AG04450 (cell line): ENCODE measurements around the gene SLC2A3. TPM values are rescaled to one million over a fixed set of nuclear protein-coding genes. Genes with fewer than 3 reads are reported as not detected.
"Not testable (repeated sequence)": the region's sequence is repeated elsewhere in the genome, so short reads cannot be mapped to it uniquely, and the experiment has no call there.

ENCODE experiments used
- CTCF ChIA-PET: fragments of 300-600, 350-600 bp; formaldehyde crosslinking; extraction: SDS; loops from one replicate; lab custom pipeline; 2022; ENCODE audit warnings: antibody characterized with exemption, inconsistent platforms; lab: Charles Lee
- POLR2A ChIA-PET: fragments of 350-600 bp; formaldehyde crosslinking; extraction: SDS; loops from one replicate; lab custom pipeline; 2021; ENCODE audit warnings: antibody characterized with exemption, inconsistent platforms; lab: Yijun Ruan, JAX
- DNase-seq: peaks from one replicate; pipeline ENCODE4 v3.0.0-alpha.2; 2011; ENCODE audit warnings: low read depth, low spot score
- H3K27ac ChIP-seq: one replicate; pipeline ENCODE4 v1.5.1; 2012; ENCODE audit warnings: low read depth, low read length, control low read depth
- H3K27me3 ChIP-seq: one replicate; pipeline ENCODE4 v1.6.0; 2012; ENCODE audit warnings: low read length; ENCODE audit not compliant: control insufficient read depth, insufficient read depth
- H3K4me3 ChIP-seq: 2 replicates; pipeline ENCODE4 v1.5.1; 2011; ENCODE audit warnings: mild to moderate bottlenecking, low read depth, low read length, control low read depth
- H3K9me3 ChIP-seq: 2 replicates; pipeline ENCODE4 v1.5.1; 2012; ENCODE audit warnings: low read length; ENCODE audit not compliant: control insufficient read depth, insufficient read depth
- CTCF ChIP-seq: IDR thresholded peaks from 2 replicates; pipeline ENCODE4 v1.5.1; 2011; ENCODE audit warnings: low read depth, low read length, control low read depth, inconsistent platforms
- polyA plus RNA-seq: library from polyadenylated mRNA; depleted of rRNA; stranded (reverse); fragments of >200 nt; gene quantifications from 2 replicates; pipeline ENCODE4 v1.2.3, GENCODE V29; 2011

The SLC2A3 gene
- polyA plus RNA-seq, 1 experiment: 58.5 TPM

GRCh38 chr12:7899755-7900154, 36.2 kb downstream of the SLC2A3 start:
- peak; percentile 16 for DNase-seq
- no peak overlapping the region for H3K4me3 ChIP-seq
- no peaks in the 10 kb centered on the region for H3K27me3 ChIP-seq
- no peaks in the 10 kb centered on the region for H3K9me3 ChIP-seq
- no peak for TF ChIP-seq CTCF
- ChIA-PET CTCF (interaction anchor here (0.6 to 1.4 kb wide), 3 partner anchors 33 to 57 kb away, joined by 3 to 6 read pairs (median 5); no protein-coding TSS in a partner anchor), POLR2A (no interaction called here)
- no peak overlapping the region for H3K27ac ChIP-seq

GRCh38 chr12:7896726-7897125, 39.3 kb downstream of the SLC2A3 start:
- H3K27ac ChIP-seq, DNase-seq, H3K27me3 ChIP-seq, POLR2A ChIA-PET, H3K4me3 ChIP-seq, H3K9me3 ChIP-seq: not testable (repeated sequence)
- CTCF ChIA-PET: interaction anchor here (0.8 kb wide), 1 partner anchor 37 kb away, joined by 3 read pairs; no protein-coding TSS in a partner anchor

- ChIA-PET CTCF (interaction anchor here (0.6 to 5.3 kb wide), 3 partner anchors 33 to 216 kb away, joined by 5 to 25 read pairs (median 8); no protein-coding TSS in a partner anchor), POLR2A (interaction anchor here (0.7 kb wide), 1 partner anchor 24 kb away, joined by 3 read pairs; no protein-coding TSS in a partner anchor)
- no peak for DNase-seq
- Histone ChIP-seq H3K27me3 (no peaks in the 10 kb centered on the region), H3K9me3 (no peaks in the 10 kb centered on the region), H3K4me3 (no peak overlapping the region), H3K27ac (no peak overlapping the region)
- no peak for TF ChIP-seq CTCF
Measured at GRCh38 chr12:7892186-7892980, 43.6 kb downstream of the SLC2A3 start.

- no peaks in the 10 kb centered on the region; the same call in 1 of the 2 replicates for H3K9me3 ChIP-seq
- no peak for DNase-seq
- no peak overlapping the region for H3K27ac ChIP-seq
- TF ChIP-seq CTCF: no peak
- H3K4me3 ChIP-seq: no peak overlapping the region
- ChIA-PET POLR2A (no interaction called here), CTCF (interaction anchor here (0.8 kb wide), 1 partner anchor 49 kb away, joined by 3 read pairs; no protein-coding TSS in a partner anchor)
- no peaks in the 10 kb centered on the region for H3K27me3 ChIP-seq
Measured at GRCh38 chr12:7884689-7885088, 51.3 kb downstream of the SLC2A3 start.

GRCh38 chr12:7881736-7882120, 54.3 kb downstream of the SLC2A3 start:
- H3K4me3 ChIP-seq, H3K27ac ChIP-seq, CTCF ChIA-PET, DNase-seq, H3K27me3 ChIP-seq, H3K9me3 ChIP-seq: not testable (repeated sequence)
- POLR2A ChIA-PET: interaction anchor here (0.9 kb wide), 1 partner anchor 55 kb away, joined by 3 read pairs; no protein-coding TSS in a partner anchor

GRCh38 chr12:7880952-7881735, 54.8 kb downstream of the SLC2A3 start:
- DNase-seq, H3K27me3 ChIP-seq, H3K9me3 ChIP-seq, CTCF ChIA-PET, H3K4me3 ChIP-seq, H3K27ac ChIP-seq: not testable (repeated sequence)
- POLR2A ChIA-PET: interaction anchor here (0.9 kb wide), 1 partner anchor 55 kb away, joined by 3 read pairs; no protein-coding TSS in a partner anchor
